Glomerular endothelial cell (primary cell): ENCODE measurements around the gene SIDT2. TPM values are rescaled to one million over a fixed set of nuclear protein-coding genes. Genes with fewer than 3 reads are reported as not detected.
"Not testable (repeated sequence)": the region's sequence is repeated elsewhere in the genome, so short reads cannot be mapped to it uniquely, and the experiment has no call there.

Experiments used
- DNase-seq: peaks from one replicate; pipeline ENCODE4 v3.0.0-alpha.2; 2011; ENCODE audit warnings: low read depth, low spot score; ENCODE audit errors: extremely low read depth
- total RNA-seq: library from RNA; depleted of rRNA; stranded (reverse); fragments of >200 nt; gene quantifications from 2 replicates; pipeline ENCODE4 v1.2.3, GENCODE V29; 2015

Gene SIDT2
- total RNA-seq: 16.8 and 21.5 TPM in 2 replicates

- peak; percentile 62 for DNase-seq
Measured at GRCh38 chr11:117178210-117179034, at the start of gene SIDT2. SIDT2 (plus strand) TSS chr11:117178743; CDS start chr11:117179264, 521 bp downstream.

- not testable (repeated sequence) for DNase-seq
Measured at GRCh38 chr11:117130396-117130795, 48.1 kb upstream of the SIDT2 start.

- no peak for DNase-seq
Measured at GRCh38 chr11:117130879-117131278, 47.7 kb upstream of the SIDT2 start.

GRCh38 chr11:117134431-117134830 is 44.1 kb upstream of the SIDT2 start:
- DNase-seq: no peak

- DNase-seq: not testable (repeated sequence)
Measured at GRCh38 chr11:117134979-117135378, 43.6 kb upstream of the SIDT2 start.

GRCh38 chr11:117137223-117138086 is 41.1 kb upstream of the SIDT2 start:
- DNase-seq: not testable (repeated sequence)

GRCh38 chr11:117143390-117143789 is 35.2 kb upstream of the SIDT2 start:
- peak; percentile 7 for DNase-seq

GRCh38 chr11:117143871-117144476 is 34.6 kb upstream of the SIDT2 start, which contains the start of gene PAFAH1B2:
PAFAH1B2 (plus strand) TSS chr11:117144287; CDS start chr11:117152448, 8,161 bp downstream.
- peak; percentile 27 for DNase-seq

GRCh38 chr11:117144477-117145392 is 33.8 kb upstream of the SIDT2 start:
- DNase-seq: peak; percentile 42

- peak; percentile 14 for DNase-seq
Measured at GRCh38 chr11:117145393-117145761, 33.2 kb upstream of the SIDT2 start.

- DNase-seq: no peak
Measured at GRCh38 chr11:117146521-117146920, 32.0 kb upstream of the SIDT2 start.

- no peak for DNase-seq
Measured at GRCh38 chr11:117152066-117152465, 26.5 kb upstream of the SIDT2 start.

- no peak for DNase-seq
Measured at GRCh38 chr11:117154468-117154867, 24.1 kb upstream of the SIDT2 start.

GRCh38 chr11:117157507-117157906 is 21.0 kb upstream of the SIDT2 start:
- DNase-seq: no peak

GRCh38 chr11:117159892-117160291 is 18.7 kb upstream of the SIDT2 start:
- DNase-seq: no peak

GRCh38 chr11:117160826-117161225 is 17.7 kb upstream of the SIDT2 start:
- DNase-seq: no peak

GRCh38 chr11:117166491-117166890 is 12.1 kb upstream of the SIDT2 start:
- no peak for DNase-seq

GRCh38 chr11:117169736-117170135 is 8.8 kb upstream of the SIDT2 start:
- DNase-seq: no peak

GRCh38 chr11:117170210-117170609 is 8.3 kb upstream of the SIDT2 start:
- DNase-seq: no peak

GRCh38 chr11:117171007-117171403 is 7.5 kb upstream of the SIDT2 start:
- DNase-seq: no peak
